ENCODE measurements around the gene OR4M1. TPM values are rescaled to one million over a fixed set of nuclear protein-coding genes. Genes with fewer than 3 reads are reported as not detected.
"Not testable (repeated sequence)": the region's sequence is repeated elsewhere in the genome, so short reads cannot be mapped to it uniquely, and the experiment has no call there.

OR4M1 gene
- total RNA-seq, 4 donors from 2014 or later: not detected

DNA sequence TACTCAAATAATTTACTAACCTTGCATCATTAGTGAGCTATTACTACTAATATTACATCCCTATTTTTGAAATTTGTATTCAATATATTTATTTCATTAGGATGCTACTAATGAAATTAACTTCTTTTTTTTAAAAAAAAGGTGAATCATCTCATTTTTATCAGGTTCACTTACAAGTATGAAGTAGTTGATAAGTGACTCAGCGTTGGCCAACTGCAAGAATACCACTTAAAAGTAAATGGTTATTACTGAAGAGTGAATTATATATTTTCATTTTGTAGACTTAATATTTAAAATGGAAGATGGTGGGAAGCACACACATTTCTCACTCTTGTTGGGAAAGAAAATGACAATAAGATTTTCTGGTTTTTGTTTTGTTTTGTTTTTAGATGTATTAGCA lies 49.9 kb downstream of the OR4M1 start:
- intact Hi-C loops (cut with DNase I): no loop called here
- no peak for DNase-seq (ENCODE audit: extremely low spot score)
- 53% methylated on average over 1 of the region's 1 CpG for WGBS
- no peaks in the 10 kb centered on the region for H3K4me1 ChIP-seq
- no peak overlapping the region for H3K4me3 ChIP-seq
- H3K27me3 ChIP-seq: peaks cover 0 to 9% (median 0%) of the 10 kb centered on the region in 4 donors
- H3K9me3 ChIP-seq: peaks cover 0 to 8% (median 4%) of the 10 kb centered on the region in 4 donors
- H3K27ac ChIP-seq (replicated peaks in 1 of 4): no peak overlapping the region
- TF ChIP-seq EP300 (IDR thresholded peaks at IDR 0.05): no peak
- TF ChIP-seq POLR2AphosphoS5 (IDR thresholded peaks at IDR 0.05): no peak
- H3K36me3 ChIP-seq: no peaks in the 10 kb centered on the region

DNA sequence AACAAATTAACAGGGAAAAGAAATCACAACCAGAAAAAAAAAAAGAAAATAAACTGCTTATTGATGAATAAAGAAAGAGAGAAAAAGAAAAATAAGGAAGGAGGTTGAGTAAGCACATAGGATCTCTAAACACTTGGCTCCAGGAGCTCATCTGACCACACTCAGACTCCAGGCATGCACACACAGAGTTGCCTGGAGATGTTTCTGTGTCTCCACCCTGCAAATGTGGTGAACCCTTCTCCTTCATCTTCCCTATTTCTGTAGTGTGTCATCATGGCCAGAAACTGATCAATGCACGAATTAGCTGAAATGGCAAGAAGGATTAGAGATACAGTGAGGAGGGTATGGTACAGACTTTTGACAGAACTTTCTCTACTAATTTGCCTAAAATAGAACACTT lies 50.5 kb downstream of the OR4M1 start:
- Histone ChIP-seq H3K36me3 (no peaks in the 10 kb centered on the region), H3K9me3 (peaks cover 0 to 8% (median 4%) of the 10 kb centered on the region in 4 donors), H3K27me3 (peaks cover 0 to 9% (median 0%) of the 10 kb centered on the region in 4 donors), H3K4me1 (no peaks in the 10 kb centered on the region), H3K27ac (replicated peaks in 1 of 4) (no peak overlapping the region), H3K4me3 (no peak overlapping the region)
- 16% methylated on average over 1 of the region's 1 CpG for WGBS
- TF ChIP-seq EP300 (IDR thresholded peaks at IDR 0.05) (no peak), POLR2A (IDR thresholded peaks at IDR 0.05; ENCODE audit: low read depth) (no peak), POLR2AphosphoS5 (IDR thresholded peaks at IDR 0.05) (no peak)
- TF ChIP-seq, protein P1, sequence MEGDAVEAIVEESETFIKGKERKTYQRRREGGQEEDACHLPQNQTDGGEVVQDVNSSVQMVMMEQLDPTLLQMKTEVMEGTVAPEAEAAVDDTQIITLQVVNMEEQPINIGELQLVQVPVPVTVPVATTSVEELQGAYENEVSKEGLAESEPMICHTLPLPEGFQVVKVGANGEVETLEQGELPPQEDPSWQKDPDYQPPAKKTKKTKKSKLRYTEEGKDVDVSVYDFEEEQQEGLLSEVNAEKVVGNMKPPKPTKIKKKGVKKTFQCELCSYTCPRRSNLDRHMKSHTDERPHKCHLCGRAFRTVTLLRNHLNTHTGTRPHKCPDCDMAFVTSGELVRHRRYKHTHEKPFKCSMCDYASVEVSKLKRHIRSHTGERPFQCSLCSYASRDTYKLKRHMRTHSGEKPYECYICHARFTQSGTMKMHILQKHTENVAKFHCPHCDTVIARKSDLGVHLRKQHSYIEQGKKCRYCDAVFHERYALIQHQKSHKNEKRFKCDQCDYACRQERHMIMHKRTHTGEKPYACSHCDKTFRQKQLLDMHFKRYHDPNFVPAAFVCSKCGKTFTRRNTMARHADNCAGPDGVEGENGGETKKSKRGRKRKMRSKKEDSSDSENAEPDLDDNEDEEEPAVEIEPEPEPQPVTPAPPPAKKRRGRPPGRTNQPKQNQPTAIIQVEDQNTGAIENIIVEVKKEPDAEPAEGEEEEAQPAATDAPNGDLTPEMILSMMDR (IDR thresholded peaks at IDR 0.05): no peak
- intact Hi-C loops (cut with DNase I): no loop called here
- no peak for DNase-seq (ENCODE audit: extremely low spot score)

DNA sequence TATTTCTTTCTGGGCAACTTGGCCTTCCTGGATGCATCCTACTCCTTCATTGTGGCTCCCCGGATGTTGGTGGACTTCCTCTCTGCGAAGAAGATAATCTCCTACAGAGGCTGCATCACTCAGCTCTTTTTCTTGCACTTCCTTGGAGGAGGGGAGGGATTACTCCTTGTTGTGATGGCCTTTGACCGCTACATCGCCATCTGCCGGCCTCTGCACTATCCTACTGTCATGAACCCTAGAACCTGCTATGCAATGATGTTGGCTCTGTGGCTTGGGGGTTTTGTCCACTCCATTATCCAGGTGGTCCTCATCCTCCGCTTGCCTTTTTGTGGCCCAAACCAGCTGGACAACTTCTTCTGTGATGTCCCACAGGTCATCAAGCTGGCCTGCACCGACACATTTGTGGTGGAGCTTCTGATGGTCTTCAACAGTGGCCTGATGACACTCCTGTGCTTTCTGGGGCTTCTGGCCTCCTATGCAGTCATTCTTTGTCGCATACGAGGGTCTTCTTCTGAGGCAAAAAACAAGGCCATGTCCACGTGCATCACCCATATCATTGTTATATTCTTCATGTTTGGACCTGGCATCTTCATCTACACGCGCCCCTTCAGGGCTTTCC lies 54.4 kb downstream of the OR4M1 start:
- H3K4me1 ChIP-seq; H3K9me3 ChIP-seq; H3K36me3 ChIP-seq; DNase-seq (ENCODE audit: extremely low spot score); H3K27ac ChIP-seq (replicated peaks in 1 of 4); H3K27me3 ChIP-seq; H3K4me3 ChIP-seq; intact Hi-C loops (cut with DNase I): not testable (repeated sequence)
- 56% methylated on average over 12 of the region's 12 CpGs for WGBS

- DNase-seq (ENCODE audit: extremely low spot score): no peak
- H3K36me3 ChIP-seq: no peaks in the 10 kb centered on the region
- no peaks in the 10 kb centered on the region for H3K9me3 ChIP-seq
- H3K4me1 ChIP-seq: no peaks in the 10 kb centered on the region
- H3K4me3 ChIP-seq: no peak overlapping the region
- H3K27me3 ChIP-seq: no peaks in the 10 kb centered on the region
- intact Hi-C loops (cut with DNase I): no loop called here
- no peak overlapping the region for H3K27ac ChIP-seq (replicated peaks in 1 of 4)
- TF ChIP-seq, protein P1 (IDR thresholded peaks at IDR 0.05): no peak
- TF ChIP-seq POLR2A (IDR thresholded peaks at IDR 0.05; ENCODE audit: low read depth) (no peak), EP300 (IDR thresholded peaks at IDR 0.05) (no peak), POLR2AphosphoS5 (IDR thresholded peaks at IDR 0.05) (no peak)
- WGBS: 80% methylated on average over 2 of the region's 2 CpGs
Measured at GRCh38 chr14:19828314-19828713, 55.0 kb downstream of the OR4M1 start.

Other genes with a start within 250 kb of the OR4M1 start
- gene OR11H2, start 59.6 kb upstream of the OR4M1 start, total RNA-seq: not detected
- not detected for gene OR4Q3, start 29.9 kb upstream of the OR4M1 start, total RNA-seq
- gene OR4N2, start 30.3 kb downstream of the OR4M1 start, total RNA-seq: not detected
- not detected for gene OR4K2, start 101.6 kb downstream of the OR4M1 start, total RNA-seq
- gene OR4K5, start 147.1 kb downstream of the OR4M1 start, total RNA-seq: not detected
- gene OR4K1, start 157.4 kb downstream of the OR4M1 start, total RNA-seq: not detected
- gene OR4K15, start 202.1 kb downstream of the OR4M1 start, total RNA-seq: not detected
- not detected for gene OR4Q2, start 228.7 kb downstream of the OR4M1 start, total RNA-seq
- not detected for gene OR4K14, start 245.8 kb downstream of the OR4M1 start, total RNA-seq